GM19193 (cell line): ENCODE results near the gene SLC6A1.

Experiments used
- POLR2A ChIP-seq: IDR thresholded peaks from 4 replicates; pipeline ENCODE4 v1.6.1; 2011; ENCODE audit not compliant: insufficient read depth, insufficient read length; ENCODE audit errors: extremely low read depth

SLC6A1 gene

GRCh38 chr3:11014752-11015151 lies 22.2 kb downstream of the SLC6A1 start:
- no peak for TF ChIP-seq POLR2A

GRCh38 chr3:11015369-11015768 lies 22.8 kb downstream of the SLC6A1 start:
- TF ChIP-seq POLR2A = no peak

DNA sequence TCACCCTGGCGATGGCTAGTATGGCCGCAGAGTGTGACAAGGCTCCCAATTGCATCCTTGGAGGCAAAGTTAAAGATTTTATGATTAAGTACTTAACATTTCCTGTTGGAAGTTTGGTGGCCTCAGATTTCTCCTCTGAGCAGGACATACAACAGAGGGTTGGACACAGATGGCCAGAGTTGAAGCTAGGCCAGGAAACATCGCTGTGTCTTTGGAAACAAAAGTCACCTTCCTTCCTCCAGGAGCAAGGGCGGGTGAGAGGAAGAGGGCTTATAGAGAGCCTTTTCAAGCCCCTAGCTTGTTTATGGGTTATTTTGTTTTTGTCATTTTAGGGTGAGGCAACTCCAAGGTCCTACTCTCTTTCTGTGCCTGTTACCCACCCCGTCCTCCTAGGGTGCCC lies 24.2 kb downstream of the SLC6A1 start:
- TF ChIP-seq POLR2A = no peak

DNA sequence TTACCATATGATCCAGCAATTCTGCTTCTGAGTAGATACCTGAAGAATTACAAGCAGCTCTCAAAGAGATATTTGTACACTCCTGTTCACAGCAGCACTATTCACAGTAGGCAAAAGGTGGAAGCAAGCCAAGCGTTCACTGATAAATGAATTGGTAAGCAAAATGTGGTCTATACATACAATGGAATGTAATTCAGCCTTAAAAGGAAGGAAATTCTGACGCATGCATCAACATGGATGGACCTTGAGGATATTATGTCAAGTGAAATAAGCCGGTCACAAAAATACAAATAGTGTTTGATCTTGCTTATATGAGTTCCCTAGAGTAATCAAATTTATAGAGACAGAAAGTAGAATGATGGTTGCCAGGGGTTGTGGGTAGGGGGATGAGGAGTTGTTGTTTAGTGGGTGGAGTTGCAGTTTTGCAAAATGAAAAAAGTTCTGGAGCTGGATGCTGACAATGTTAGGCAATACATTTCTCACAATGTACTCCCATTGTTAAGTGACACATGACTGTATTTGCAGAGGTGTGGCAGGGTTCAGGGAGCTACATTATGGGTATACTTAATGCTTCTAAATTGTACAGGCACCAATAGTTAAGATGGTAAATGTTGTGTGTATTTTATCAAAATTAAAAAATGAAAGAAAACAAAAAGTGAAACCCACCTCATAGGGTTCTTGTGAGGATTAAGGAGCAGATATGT lies 26.7 kb downstream of the SLC6A1 start:
- no peak for TF ChIP-seq POLR2A

DNA sequence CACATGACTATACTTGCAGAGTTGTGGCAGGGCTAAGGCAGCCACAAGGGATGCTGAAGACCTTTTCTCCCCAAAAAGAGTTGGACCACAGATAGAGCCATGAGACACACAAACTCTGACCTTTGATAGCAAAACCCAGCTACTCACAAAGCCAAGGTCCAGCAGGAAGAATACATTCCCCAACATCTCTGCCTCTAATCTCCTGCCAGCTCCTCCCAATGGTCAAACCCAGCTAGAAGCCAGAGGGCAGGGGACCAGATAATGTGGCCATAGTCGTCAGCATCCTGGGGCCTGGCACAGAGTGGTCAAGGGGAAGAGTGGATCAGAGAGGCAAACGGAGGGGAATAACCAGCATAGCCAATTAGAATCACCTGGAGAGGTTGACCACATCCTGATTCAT lies 28.2 kb downstream of the SLC6A1 start:
- no peak for TF ChIP-seq POLR2A

- TF ChIP-seq POLR2A = no peak
Observed at GRCh38 chr3:11021611-11022011, 29.1 kb downstream of the SLC6A1 start.

DNA sequence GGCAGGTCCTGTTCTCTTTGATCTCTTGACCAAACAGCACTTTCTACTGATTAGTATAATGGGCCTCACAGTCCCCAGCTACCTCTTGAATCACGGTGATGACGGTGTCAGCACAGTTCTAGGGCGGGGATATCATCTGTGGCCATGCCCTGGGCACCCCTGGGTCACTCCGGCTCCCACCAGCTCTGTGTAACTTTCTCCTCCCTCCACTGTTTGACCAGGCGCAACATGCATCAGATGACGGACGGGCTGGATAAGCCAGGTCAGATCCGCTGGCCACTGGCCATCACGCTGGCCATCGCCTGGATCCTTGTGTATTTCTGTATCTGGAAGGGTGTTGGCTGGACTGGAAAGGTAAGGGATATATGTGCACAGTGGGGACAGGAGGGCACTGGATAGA lies 29.6 kb downstream of the SLC6A1 start:
- TF ChIP-seq POLR2A = no peak

- no peak for TF ChIP-seq POLR2A
Observed at GRCh38 chr3:11024181-11024580, 31.6 kb downstream of the SLC6A1 start.

- TF ChIP-seq POLR2A = no peak
Observed at GRCh38 chr3:11029948-11030347, 37.4 kb downstream of the SLC6A1 start.

DNA sequence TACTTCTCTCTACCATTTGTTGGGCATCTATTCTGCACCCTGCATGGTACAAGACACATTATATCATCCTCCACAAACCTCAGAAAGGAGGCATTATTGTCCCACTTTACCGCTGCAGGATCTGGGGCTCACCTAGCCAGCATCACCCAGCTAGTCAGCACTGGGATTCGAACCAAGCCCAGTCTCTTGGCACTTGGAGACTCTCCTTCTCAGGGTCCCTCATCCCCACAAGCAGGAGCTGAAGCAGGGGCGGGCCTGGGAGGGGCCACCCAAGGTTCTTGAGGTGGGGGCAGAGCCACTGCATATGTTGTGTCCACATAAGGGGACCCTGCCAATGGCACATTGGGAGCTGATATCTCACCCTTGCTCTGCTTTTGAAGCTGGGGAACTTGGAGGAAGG lies 41.3 kb downstream of the SLC6A1 start:
- no peak for TF ChIP-seq POLR2A

GRCh38 chr3:11034309-11034985 lies 41.9 kb downstream of the SLC6A1 start:
- no peak for TF ChIP-seq POLR2A

DNA sequence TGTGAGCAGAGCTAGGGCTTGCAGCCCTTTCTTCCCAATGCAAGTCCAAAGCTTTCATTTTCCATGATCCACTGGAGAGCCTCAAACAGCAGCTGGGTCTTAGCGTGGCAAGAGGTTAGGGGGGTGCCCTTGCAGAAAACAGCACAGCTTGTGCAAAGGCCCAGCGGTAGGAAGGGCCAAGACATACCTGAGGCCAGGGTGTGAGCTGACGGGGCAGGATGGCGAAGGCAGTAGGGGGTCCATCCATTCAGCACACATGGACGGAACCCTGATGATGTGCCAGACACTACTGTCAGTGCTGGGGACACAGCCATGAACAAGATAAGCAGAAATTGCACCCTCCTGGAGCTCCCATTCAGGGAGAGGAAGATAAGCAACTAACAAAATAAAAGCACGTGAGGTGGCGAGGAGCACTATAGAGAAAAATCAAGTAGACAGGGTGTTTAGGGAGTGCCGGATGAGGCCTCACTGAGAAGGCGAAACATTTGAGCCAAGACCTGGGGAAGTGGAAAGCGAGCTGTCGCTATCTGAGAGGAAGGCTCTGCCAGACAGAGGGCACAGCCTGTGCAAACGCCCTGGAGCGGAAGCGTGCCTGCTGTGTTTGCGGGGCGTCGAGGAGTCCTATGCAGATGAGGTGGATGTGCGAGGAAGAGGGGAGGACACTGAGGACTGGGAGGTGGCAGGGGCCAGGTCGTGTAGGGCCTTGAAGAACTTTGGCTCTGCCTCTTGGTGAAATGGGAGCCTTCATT lies 43.4 kb downstream of the SLC6A1 start:
- TF ChIP-seq POLR2A = no peak

DNA sequence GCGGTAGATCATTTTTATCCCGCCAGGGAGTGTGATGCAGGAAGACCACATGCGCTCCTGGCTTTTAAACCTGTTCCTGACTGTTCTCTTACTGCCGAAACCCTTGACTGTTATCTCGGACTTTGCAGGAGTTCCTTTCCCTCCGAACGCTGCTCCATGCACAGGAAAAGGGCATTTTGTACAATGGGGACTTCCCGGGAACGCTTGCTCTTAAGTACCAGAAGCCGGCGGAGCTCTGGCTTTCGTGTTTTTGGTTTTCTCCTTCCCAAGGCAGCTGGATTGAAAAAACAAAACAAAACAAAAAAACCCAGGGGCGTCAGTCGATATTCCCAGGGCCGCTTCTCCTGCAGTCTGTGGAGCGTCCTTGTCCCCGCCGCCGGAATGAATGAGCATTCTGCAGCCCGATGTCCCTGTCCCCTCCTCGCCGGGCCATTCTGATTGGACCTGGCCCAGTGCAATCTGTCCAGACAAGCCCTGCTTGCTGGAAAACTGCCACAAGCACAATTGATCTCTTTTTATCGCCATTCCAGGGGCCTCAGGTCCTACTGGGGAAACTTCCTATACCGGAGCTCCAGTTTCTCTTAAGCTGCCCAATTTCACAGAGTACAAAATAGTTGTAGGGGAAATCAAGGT lies 44.8 kb downstream of the SLC6A1 start:
- TF ChIP-seq POLR2A = no peak

- no peak for TF ChIP-seq POLR2A
Observed at GRCh38 chr3:11037976-11038375, 45.4 kb downstream of the SLC6A1 start.

DNA sequence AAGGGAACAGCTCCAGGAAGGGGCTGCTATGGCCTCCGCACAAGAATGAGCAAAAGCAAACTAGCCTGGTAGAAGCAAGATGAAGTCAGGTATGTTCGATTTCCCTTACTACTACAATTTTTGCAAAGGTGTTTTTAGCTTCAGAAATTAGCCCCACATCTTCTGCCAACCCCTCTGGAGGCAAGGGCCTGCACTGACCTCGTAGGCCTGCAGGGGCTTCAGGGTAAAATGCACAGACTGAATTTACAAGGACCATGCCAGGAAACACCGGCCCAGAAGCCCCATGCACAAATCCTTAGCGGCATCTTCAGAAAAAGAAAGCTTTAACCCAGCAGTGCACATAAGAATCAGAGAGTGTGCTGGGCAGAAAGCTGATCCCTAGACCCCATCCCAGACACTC lies 53.0 kb downstream of the SLC6A1 start:
- no peak for TF ChIP-seq POLR2A
